Prostate gland (tissue), 2 donors: Measurements from ENCODE around the gene TMEM117. TPM values are rescaled to one million over a fixed set of nuclear protein-coding genes. Genes with fewer than 3 reads are reported as not detected.

Experiments used
- DNase-seq: peaks from one replicate; pipeline ENCODE4 v3.0.0-alpha.2; 2019; ENCODE audit warnings: low spot score
- H3K27ac ChIP-seq, 2 donors: fragments of 200-600 bp; sonication (generic); 2 replicates each; pipeline ENCODE4 v1.5.1; 2017 to 2019
- H3K27me3 ChIP-seq: fragments of 200-600 bp; sonication (generic); replicated peaks from 2 replicates; pipeline ENCODE4 v1.5.1; 2019; ENCODE audit not compliant: insufficient read depth
- H3K36me3 ChIP-seq, 2 donors: fragments of 200-600 bp; sonication (generic); 1 replicate in 1 of 2; 2 replicates in 1 of 2; pipeline versions ENCODE4 v1.5.1 to v1.8.1; 2017 to 2019
- H3K4me1 ChIP-seq: fragments of 200-600 bp; sonication (generic); replicated peaks from 2 replicates; pipeline ENCODE4 v1.5.1; 2019
- H3K4me3 ChIP-seq, 2 donors: fragments of 200-600 bp; sonication (generic); 2 replicates each; pipeline ENCODE4 v1.5.1; 2017 to 2019
- H3K9me3 ChIP-seq: fragments of 200-600 bp; sonication (generic); 2 replicates; pipeline ENCODE4 v1.5.1; 2017
- POLR2A ChIP-seq: fragments of 450-650 bp; IDR thresholded peaks from one replicate; pipeline ENCODE4 v1.6.1; 2016; ENCODE audit warnings: antibody characterized with exemption, mild to moderate bottlenecking
- POLR2AphosphoS5 ChIP-seq: sonication (generic); formaldehyde crosslinking; IDR thresholded peaks from one replicate; pipeline ENCODE4 v1.6.1; 2017; ENCODE audit warnings: antibody characterized with exemption
- WGBS: methylation state at CpG from one replicate; pipeline ENCODE4 v1.1.5; 2018; 5-methylcytosine and 5-hydroxymethylcytosine counted together
- intact Hi-C: fragments of 100-400 bp; cut with DNase I; formaldehyde crosslinking; loops from one replicate; pipeline ENCODE4 v1.14.2; 2022
- total RNA-seq, 2 donors: library from RNA; depleted of rRNA; stranded (reverse); fragments of >200 nt; gene quantifications; one replicate each; pipeline ENCODE4 v1.1.0, GENCODE V29; 2016
- TF ChIP-seq, protein P1 (sequence below), 4 experiments: fragments of 200-600 bp in 2 of 4; fragments of 450-650 bp in 2 of 4; sonication (generic) in 2 of 4; IDR thresholded peaks; 1 replicate in 3 of 4; 2 replicates in 1 of 4; pipeline ENCODE4 v1.5.1; 2016 to 2019; ENCODE audit warnings: antibody characterized with exemption in 4 of 4, mild to moderate bottlenecking in 2 of 4, moderate library complexity in 2 of 4

TMEM117 gene
- total RNA-seq, 2 donors from 2014 or later = 15.5 to 26.5 TPM

DNA sequence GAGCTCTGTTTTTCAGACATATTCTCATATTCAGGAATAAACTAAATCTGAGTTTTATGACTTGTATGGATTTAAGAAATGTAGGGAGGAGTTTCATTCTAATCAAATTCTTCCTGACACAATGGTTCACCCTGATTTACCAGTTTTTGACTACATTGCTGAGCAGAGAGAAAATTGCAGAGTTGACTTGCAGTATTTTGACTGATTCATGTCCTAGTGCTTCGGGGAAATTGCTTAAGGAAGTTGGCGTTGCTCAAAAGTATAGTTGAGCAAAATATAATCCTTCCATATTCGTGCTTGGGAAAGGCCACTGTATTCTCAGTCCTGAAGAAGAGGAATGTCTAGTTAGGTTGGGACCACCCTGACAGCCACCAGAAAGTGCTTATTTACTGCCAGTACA is 28.5 kb upstream of the TMEM117 start:
- Histone ChIP-seq H3K27ac (no peak overlapping the region), H3K4me3 (no peak overlapping the region), H3K9me3 (no peaks in the 10 kb centered on the region), H3K4me1 (no peaks in the 10 kb centered on the region), H3K27me3 (no peaks in the 10 kb centered on the region), H3K36me3 (no peaks in the 10 kb centered on the region)
- WGBS = 59% methylated on average over 3 of the region's 3 CpGs
- DNase-seq = no peak
- intact Hi-C loops = loop anchor here (5.0 kb wide), 2 partner anchors 50 to 75 kb away; partner anchors contain the start of genes IRAK4 and PUS7L
- TF ChIP-seq, protein P1, sequence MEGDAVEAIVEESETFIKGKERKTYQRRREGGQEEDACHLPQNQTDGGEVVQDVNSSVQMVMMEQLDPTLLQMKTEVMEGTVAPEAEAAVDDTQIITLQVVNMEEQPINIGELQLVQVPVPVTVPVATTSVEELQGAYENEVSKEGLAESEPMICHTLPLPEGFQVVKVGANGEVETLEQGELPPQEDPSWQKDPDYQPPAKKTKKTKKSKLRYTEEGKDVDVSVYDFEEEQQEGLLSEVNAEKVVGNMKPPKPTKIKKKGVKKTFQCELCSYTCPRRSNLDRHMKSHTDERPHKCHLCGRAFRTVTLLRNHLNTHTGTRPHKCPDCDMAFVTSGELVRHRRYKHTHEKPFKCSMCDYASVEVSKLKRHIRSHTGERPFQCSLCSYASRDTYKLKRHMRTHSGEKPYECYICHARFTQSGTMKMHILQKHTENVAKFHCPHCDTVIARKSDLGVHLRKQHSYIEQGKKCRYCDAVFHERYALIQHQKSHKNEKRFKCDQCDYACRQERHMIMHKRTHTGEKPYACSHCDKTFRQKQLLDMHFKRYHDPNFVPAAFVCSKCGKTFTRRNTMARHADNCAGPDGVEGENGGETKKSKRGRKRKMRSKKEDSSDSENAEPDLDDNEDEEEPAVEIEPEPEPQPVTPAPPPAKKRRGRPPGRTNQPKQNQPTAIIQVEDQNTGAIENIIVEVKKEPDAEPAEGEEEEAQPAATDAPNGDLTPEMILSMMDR (IDR thresholded peaks at IDR 0.05) = no peak
- no peak for TF ChIP-seq POLR2A
- no peak for TF ChIP-seq POLR2AphosphoS5

DNA sequence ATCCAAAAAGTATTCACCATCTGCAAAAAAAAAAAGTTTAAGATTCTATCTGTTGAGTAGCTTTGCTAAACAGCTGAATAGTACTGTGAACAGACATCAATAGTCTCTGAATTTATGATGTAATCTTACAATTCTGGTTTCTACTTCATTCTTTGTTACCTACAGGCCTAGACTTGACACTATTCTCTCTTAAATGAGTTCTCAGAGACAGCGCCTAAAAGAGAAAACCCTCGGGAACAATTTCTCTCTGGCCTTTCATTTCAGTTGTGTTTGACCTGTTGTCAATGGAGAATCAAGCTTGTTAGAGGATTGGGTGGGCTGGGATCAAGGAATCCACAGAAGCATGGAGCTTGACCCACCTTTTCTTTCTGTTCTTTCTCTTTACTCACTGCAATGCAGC is 23.8 kb upstream of the TMEM117 start:
- intact Hi-C loops = no loop called here
- Histone ChIP-seq H3K27ac (no peak overlapping the region), H3K27me3 (no peaks in the 10 kb centered on the region), H3K36me3 (no peaks in the 10 kb centered on the region), H3K4me1 (no peaks in the 10 kb centered on the region), H3K4me3 (no peak overlapping the region), H3K9me3 (no peaks in the 10 kb centered on the region)
- WGBS = 48% methylated on average over 2 of the region's 2 CpGs
- DNase-seq = no peak
- no peak for TF ChIP-seq POLR2A
- TF ChIP-seq, protein P1 (IDR thresholded peaks at IDR 0.05) = no peak
- TF ChIP-seq POLR2AphosphoS5 = no peak

DNA sequence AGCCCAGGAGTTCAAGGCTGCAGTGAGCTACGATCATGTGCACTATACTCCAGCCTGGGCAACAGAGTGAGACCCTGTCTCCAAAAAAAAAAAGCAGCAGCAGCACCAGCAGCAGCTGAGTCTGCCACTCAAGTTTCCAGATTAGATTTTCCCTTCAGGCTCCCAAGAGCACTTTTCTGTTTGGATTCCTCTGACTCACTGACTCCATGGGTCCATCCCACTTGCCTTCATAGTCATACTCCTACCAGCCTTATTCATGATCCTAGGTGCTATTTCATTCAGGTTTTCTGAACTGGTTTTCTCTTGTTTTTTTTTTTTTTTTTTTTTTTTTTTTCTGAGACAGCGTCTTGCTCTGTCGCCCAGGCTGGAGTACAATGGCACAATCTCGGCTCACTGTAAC is 23.0 kb upstream of the TMEM117 start:
- Histone ChIP-seq H3K27me3 (no peaks in the 10 kb centered on the region), H3K4me3 (no peak overlapping the region), H3K9me3 (no peaks in the 10 kb centered on the region), H3K4me1 (no peaks in the 10 kb centered on the region), H3K36me3 (no peaks in the 10 kb centered on the region), H3K27ac (no peak overlapping the region)
- intact Hi-C loops = no loop called here
- TF ChIP-seq POLR2A (no peak), POLR2AphosphoS5 (no peak)
- TF ChIP-seq, protein P1 (IDR thresholded peaks at IDR 0.05) = no peak
- no peak for DNase-seq
- 94% methylated on average over 4 of the region's 4 CpGs for WGBS

DNA sequence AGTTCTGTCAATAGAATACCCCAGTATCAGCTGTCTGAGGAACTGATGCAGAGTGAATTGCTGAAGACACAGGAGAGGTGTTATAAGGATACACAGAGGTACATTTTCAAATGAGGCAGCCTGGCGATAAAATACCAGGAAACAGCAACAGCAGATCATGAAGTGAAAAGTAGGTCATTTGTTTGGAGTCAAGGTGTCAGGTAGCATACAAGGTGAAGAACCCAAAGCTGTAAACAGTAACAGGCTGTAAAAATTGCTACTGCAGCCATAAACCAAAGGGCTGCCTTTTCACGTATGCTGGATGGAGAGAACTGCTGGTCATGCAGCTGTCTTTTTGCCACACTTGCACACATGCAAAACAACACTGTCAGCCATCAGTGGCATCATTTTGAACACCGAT is 20.5 kb upstream of the TMEM117 start:
- Histone ChIP-seq H3K36me3 (no peaks in the 10 kb centered on the region), H3K4me3 (no peak overlapping the region), H3K4me1 (no peaks in the 10 kb centered on the region), H3K9me3 (no peaks in the 10 kb centered on the region), H3K27me3 (no peaks in the 10 kb centered on the region), H3K27ac (no peak overlapping the region)
- no peak for DNase-seq
- TF ChIP-seq POLR2AphosphoS5 (no peak), POLR2A (no peak)
- TF ChIP-seq, protein P1 (IDR thresholded peaks at IDR 0.05) = no peak
- WGBS = 35% methylated on average over 3 of the region's 3 CpGs
- intact Hi-C loops = no loop called here

DNA sequence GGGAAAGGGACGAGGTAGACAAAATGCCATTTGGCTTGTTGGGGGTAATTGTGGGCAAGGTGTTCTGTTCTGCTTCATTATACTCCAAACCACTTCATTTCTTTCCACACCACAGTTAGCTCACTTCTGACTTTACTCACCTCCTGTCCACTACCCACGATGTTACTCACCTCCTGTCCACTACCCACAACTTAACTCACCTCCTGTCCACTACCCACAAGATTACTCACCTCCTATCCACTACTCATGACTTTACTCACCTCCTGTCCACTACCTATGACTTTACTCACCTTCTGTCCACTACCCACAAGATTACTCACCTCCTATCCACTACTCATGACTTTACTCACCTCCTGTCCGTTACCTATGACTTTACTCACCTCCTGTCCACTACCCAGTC is 19.7 kb upstream of the TMEM117 start:
- no peak overlapping the region for H3K4me3 ChIP-seq
- TF ChIP-seq POLR2AphosphoS5 = no peak
- TF ChIP-seq, protein P1 (IDR thresholded peaks at IDR 0.05) = no peak
- no peak for TF ChIP-seq POLR2A
- DNase-seq = no peak
- no peaks in the 10 kb centered on the region for H3K9me3 ChIP-seq
- no peak overlapping the region for H3K27ac ChIP-seq
- no peaks in the 10 kb centered on the region for H3K27me3 ChIP-seq
- 87% methylated on average over 3 of the region's 3 CpGs for WGBS
- no peaks in the 10 kb centered on the region for H3K36me3 ChIP-seq
- no peaks in the 10 kb centered on the region for H3K4me1 ChIP-seq
- intact Hi-C loops = no loop called here
